A549 (cell line): ENCODE measurements around the gene TSPAN16. TPM values are rescaled to one million over a fixed set of nuclear protein-coding genes. Genes with fewer than 3 reads are reported as not detected.

Experiments used
- ATOH8 ChIP-seq: fragments of 250-450 bp; sonication (Bioruptor Pico); IDR thresholded peaks from 2 replicates; pipeline ENCODE4 v1.5.0; 2020; ENCODE audit warnings: low read depth, mild to moderate bottlenecking, moderate library complexity
- BCL3 ChIP-seq: fragments of >200 bp; sonication (Bioruptor Twin); formaldehyde crosslinking; IDR thresholded peaks from 3 replicates; pipeline ENCODE4 v1.6.1; 2016
- BHLHE40 ChIP-seq: IDR thresholded peaks from 2 replicates; pipeline ENCODE4 v1.6.1; 2012; ENCODE audit warnings: low read depth, low read length, inconsistent platforms
- CBX2 ChIP-seq: fragments of 200-600 bp; sonication (generic); IDR thresholded peaks from 2 replicates; pipeline ENCODE4 v1.6.1; 2016; ENCODE audit warnings: low read depth, mild to moderate bottlenecking, borderline replicate concordance
- CHD4 ChIP-seq: fragments of 200-600 bp; sonication (generic); IDR thresholded peaks from 2 replicates; pipeline ENCODE4 v1.6.1; 2016; ENCODE audit warnings: antibody characterized with exemption, mild to moderate bottlenecking, borderline replicate concordance
- EHF ChIP-seq: fragments of 250-450 bp; sonication (Bioruptor Pico); IDR thresholded peaks from 2 replicates; pipeline ENCODE4 v1.5.0; 2020; ENCODE audit warnings: mild to moderate bottlenecking
- ELK1 ChIP-seq: fragments of 150-350 bp; IDR thresholded peaks from 2 replicates; pipeline ENCODE4 v1.6.1; 2014; ENCODE audit warnings: low read depth, mild to moderate bottlenecking, low read length
- EP300 ChIP-seq, 2 experiments: fragments of >200 bp; sonication (Bioruptor Twin); formaldehyde crosslinking; IDR thresholded peaks; 2 replicates in 1 of 2; 3 replicates in 1 of 2; pipeline ENCODE4 v1.6.1; 2016 to 2017
- FOSL2 ChIP-seq, 2 experiments: fragments of 450-650 bp in 1 of 2; fragments of >200 bp in 1 of 2; sonication (Bioruptor Twin) in 1 of 2; formaldehyde crosslinking; IDR thresholded peaks; 2 replicates each; pipeline versions ENCODE4 v1.5.0 to v1.6.1; 2016 to 2020; ENCODE audit warnings: mild to moderate bottlenecking in 1 of 2, moderate library complexity in 1 of 2
- FOXS1 ChIP-seq: fragments of 250-450 bp; sonication (Bioruptor Pico); IDR thresholded peaks from 2 replicates; pipeline ENCODE4 v1.5.0; 2020; ENCODE audit warnings: mild to moderate bottlenecking, moderate library complexity
- GATA3 ChIP-seq: IDR thresholded peaks from 2 replicates; pipeline ENCODE4 v1.6.1; 2012; ENCODE audit warnings: borderline replicate concordance
- HDAC2 ChIP-seq: fragments of 200-600 bp; sonication (generic); IDR thresholded peaks from 2 replicates; pipeline ENCODE4 v1.6.1; 2016
- HEYL ChIP-seq: fragments of 250-450 bp; sonication (Bioruptor Pico); IDR thresholded peaks from 2 replicates; pipeline ENCODE4 v1.8.0; 2021; ENCODE audit warnings: mild to moderate bottlenecking, moderate library complexity
- HOXB5 ChIP-seq: fragments of 250-450 bp; sonication (Bioruptor Pico); IDR thresholded peaks from 2 replicates; pipeline ENCODE4 v1.5.0; 2020; ENCODE audit warnings: mild to moderate bottlenecking, moderate library complexity
- JUNB ChIP-seq: fragments of >200 bp; sonication (Bioruptor Twin); formaldehyde crosslinking; IDR thresholded peaks from 2 replicates; pipeline ENCODE4 v1.6.1; 2016
- KDM5A ChIP-seq: fragments of 200-600 bp; sonication (generic); IDR thresholded peaks from 2 replicates; pipeline ENCODE4 v1.6.1; 2016; ENCODE audit warnings: antibody characterized with exemption, mild to moderate bottlenecking
- MAFK ChIP-seq: fragments of 450-650 bp; IDR thresholded peaks from 2 replicates; pipeline ENCODE4 v1.6.1; 2014; ENCODE audit not compliant: partially characterized antibody
- NPAS2 ChIP-seq: fragments of 250-450 bp; sonication (Bioruptor Pico); IDR thresholded peaks from 2 replicates; pipeline ENCODE4 v1.8.0; 2022; ENCODE audit warnings: mild to moderate bottlenecking, moderate library complexity, borderline replicate concordance
- NR3C1 ChIP-seq: fragments of >200 bp; sonication (Bioruptor Twin); formaldehyde crosslinking; IDR thresholded peaks from 3 replicates; pipeline ENCODE4 v1.6.1; 2017
- PBX3 ChIP-seq: IDR thresholded peaks from 2 replicates; pipeline ENCODE4 v1.6.1; 2012
- PHF8 ChIP-seq: fragments of 200-600 bp; sonication (generic); IDR thresholded peaks from 2 replicates; pipeline ENCODE4 v1.6.1; 2016; ENCODE audit warnings: low read depth, mild to moderate bottlenecking, antibody characterized with exemption, moderate library complexity, borderline replicate concordance
- POLR2AphosphoS2 ChIP-seq: conservative IDR thresholded peaks from 2 replicates; pipeline ENCODE4 v1.6.1; 2012; ENCODE audit warnings: low read length, improper control_type of control experiment, inconsistent platforms
- RFX5 ChIP-seq: fragments of 450-650 bp; IDR thresholded peaks from 2 replicates; pipeline ENCODE4 v1.7.1; 2014; ENCODE audit warnings: antibody characterized with exemption, mild to moderate bottlenecking, moderate library complexity
- RNF2 ChIP-seq: fragments of 200-600 bp; sonication (generic); IDR thresholded peaks from 2 replicates; pipeline ENCODE4 v1.6.1; 2016; ENCODE audit warnings: low read depth, mild to moderate bottlenecking, antibody characterized with exemption, moderate library complexity, borderline replicate concordance
- SMC3 ChIP-seq: fragments of >200 bp; sonication (Bioruptor Twin); formaldehyde crosslinking; IDR thresholded peaks from 3 replicates; pipeline ENCODE4 v1.6.1; 2018; ENCODE audit warnings: inconsistent platforms
- TP53 ChIP-seq: fragments of 250-450 bp; sonication (Bioruptor Pico); IDR thresholded peaks from 2 replicates; pipeline ENCODE4 v1.5.0; 2021; ENCODE audit warnings: mild to moderate bottlenecking, moderate library complexity
- USF2 ChIP-seq: fragments of 450-650 bp; IDR thresholded peaks from 2 replicates; pipeline ENCODE4 v1.6.1; 2014; ENCODE audit warnings: antibody characterized with exemption
- ZC3H11A ChIP-seq: fragments of 450-650 bp; IDR thresholded peaks from 2 replicates; pipeline ENCODE4 v1.6.1; 2014; ENCODE audit warnings: antibody characterized with exemption, mild to moderate bottlenecking
- ZNF302 ChIP-seq: fragments of 250-450 bp; sonication (Bioruptor Pico); IDR thresholded peaks from 2 replicates; pipeline ENCODE4 v1.9.0; 2021; ENCODE audit warnings: inconsistent platforms, mild to moderate bottlenecking, moderate library complexity
- polyA plus RNA-seq, 4 experiments: library from polyadenylated mRNA; depleted of rRNA in 3 of 4; stranded (reverse); fragments of >200 nt; fragmentation: RNase III in 1 of 4; extraction: RNeasy Plus Mini Kit Qiagen cat#74134 plus additional on column Dnase treatment in 1 of 4; gene quantifications; 2 replicates in 3 of 4; 3 replicates in 1 of 4; pipeline ENCODE4 v1.2.3, GENCODE V29; 2011 to 2017

Gene TSPAN16
- polyA plus RNA-seq, 2 of the 4 experiments (the other 2 are of a cell fraction) = not detected

- TF ChIP-seq PHF8 (no peak), EHF (no peak), BHLHE40 (no peak), CBX2 (no peak), POLR2AphosphoS2 (no peak), SMC3 (no peak), ZNF302 (no peak), HEYL (CRISPR knock-in tag) (no peak), HDAC2 (no peak), PBX3 (peak; percentile 84), RFX5 (no peak), JUNB (no peak), FOXS1 (CRISPR knock-in tag) (no peak), FOSL2 (IDR thresholded peaks at IDR 0.05) (no peak), FOSL2 (CRISPR knock-in tag; IDR thresholded peaks at IDR 0.05) (peak; percentile 69), GATA3 (no peak), RNF2 (no peak), MAFK (peak; percentile 12), CHD4 (no peak), EP300 (IDR thresholded peaks at IDR 0.05) (no peak), USF2 (no peak), NPAS2 (CRISPR knock-in tag) (0 out of 2 replicates have a peak, but pooled peaks have one; percentile 51), NR3C1 (no peak), ATOH8 (CRISPR knock-in tag) (no peak), ZC3H11A (no peak), TP53 (CRISPR knock-in tag) (no peak), HOXB5 (CRISPR knock-in tag) (no peak), BCL3 (no peak), ELK1 (no peak), KDM5A (no peak)
Observed at GRCh38 chr19:11265785-11266236, 30.1 kb upstream of the TSPAN16 start (continued).
